Progenitor cell of endocrine pancreas (in vitro differentiated cells): Measurements from ENCODE around the gene CMIP. TPM values are rescaled to one million over a fixed set of nuclear protein-coding genes. Genes with fewer than 3 reads are reported as not detected.

Experiments
- DNase-seq: peaks from one replicate; pipeline ENCODE4 v3.0.0; 2021; ENCODE audit warnings: low spot score; ENCODE audit not compliant: unreplicated experiment
- H3K27ac Mint-ChIP-seq: 2 replicates; pipeline ENCODE4 v1.8.0; 2021; ENCODE audit warnings: mild to moderate bottlenecking, moderate library complexity, mixed read lengths
- H3K27me3 Mint-ChIP-seq: 2 replicates; pipeline ENCODE4 v1.8.0; 2021; ENCODE audit warnings: mixed read lengths
- H3K36me3 Mint-ChIP-seq: 2 replicates; pipeline ENCODE4 v1.8.0; 2022; ENCODE audit warnings: mixed read lengths; ENCODE audit not compliant: insufficient read depth
- H3K4me1 Mint-ChIP-seq: 2 replicates; pipeline ENCODE4 v1.8.0; 2021; ENCODE audit warnings: low read depth, mixed read lengths
- H3K4me3 Mint-ChIP-seq: 2 replicates; pipeline ENCODE4 v1.8.0; 2021; ENCODE audit warnings: low read depth, mild to moderate bottlenecking, moderate library complexity, mixed read lengths
- H3K9me3 Mint-ChIP-seq: 2 replicates; pipeline ENCODE4 v1.8.0; 2021; ENCODE audit warnings: low read depth, mixed read lengths
- total RNA-seq: library from RNA; stranded (reverse); gene quantifications from 2 replicates; pipeline ENCODE4 v1.2.1, GENCODE V29; 2021
- TF ChIP-seq, protein P1 (sequence below): fragments of 200-600 bp; sonication (generic); IDR thresholded peaks from one replicate; pipeline ENCODE4 v1.5.0; 2021; ENCODE audit warnings: antibody characterized with exemption, mild to moderate bottlenecking; ENCODE audit not compliant: unreplicated experiment

CMIP gene
- total RNA-seq, 1 donor from 2014 or later, result 62.7 TPM

GRCh38 chr16:81555660-81556059 is 111.1 kb downstream of the CMIP start:
- H3K27ac Mint-ChIP-seq, result no peak overlapping the region

DNA sequence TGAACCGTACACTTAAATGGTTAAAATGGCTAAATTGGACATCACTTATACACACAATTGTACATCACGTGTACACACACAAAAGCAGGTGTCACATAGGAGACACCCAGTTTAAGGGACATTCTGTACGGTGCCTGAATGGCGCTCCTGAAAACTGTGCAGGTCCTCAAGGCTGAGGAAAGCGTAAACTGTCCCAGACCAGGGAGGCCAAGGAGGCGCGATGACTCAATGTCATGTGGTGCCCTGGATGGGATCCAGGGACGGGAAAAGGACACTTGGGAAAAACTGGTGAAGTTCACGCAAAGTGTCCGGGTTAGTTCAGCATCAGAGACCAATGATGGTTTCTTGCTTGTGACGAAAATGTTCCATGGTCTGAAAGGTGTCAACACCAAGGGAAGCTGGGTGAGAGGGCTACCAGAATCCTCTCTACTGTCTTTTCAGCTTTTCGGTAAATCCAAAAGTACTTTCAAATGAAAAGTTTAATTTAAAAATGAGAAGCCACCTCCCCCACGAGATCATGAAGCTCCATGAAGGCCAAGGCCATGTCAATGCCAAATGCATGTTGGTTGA is 112.2 kb downstream of the CMIP start:
- TF ChIP-seq, protein P1, sequence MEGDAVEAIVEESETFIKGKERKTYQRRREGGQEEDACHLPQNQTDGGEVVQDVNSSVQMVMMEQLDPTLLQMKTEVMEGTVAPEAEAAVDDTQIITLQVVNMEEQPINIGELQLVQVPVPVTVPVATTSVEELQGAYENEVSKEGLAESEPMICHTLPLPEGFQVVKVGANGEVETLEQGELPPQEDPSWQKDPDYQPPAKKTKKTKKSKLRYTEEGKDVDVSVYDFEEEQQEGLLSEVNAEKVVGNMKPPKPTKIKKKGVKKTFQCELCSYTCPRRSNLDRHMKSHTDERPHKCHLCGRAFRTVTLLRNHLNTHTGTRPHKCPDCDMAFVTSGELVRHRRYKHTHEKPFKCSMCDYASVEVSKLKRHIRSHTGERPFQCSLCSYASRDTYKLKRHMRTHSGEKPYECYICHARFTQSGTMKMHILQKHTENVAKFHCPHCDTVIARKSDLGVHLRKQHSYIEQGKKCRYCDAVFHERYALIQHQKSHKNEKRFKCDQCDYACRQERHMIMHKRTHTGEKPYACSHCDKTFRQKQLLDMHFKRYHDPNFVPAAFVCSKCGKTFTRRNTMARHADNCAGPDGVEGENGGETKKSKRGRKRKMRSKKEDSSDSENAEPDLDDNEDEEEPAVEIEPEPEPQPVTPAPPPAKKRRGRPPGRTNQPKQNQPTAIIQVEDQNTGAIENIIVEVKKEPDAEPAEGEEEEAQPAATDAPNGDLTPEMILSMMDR, result no peak

More at GRCh38 chr16:81555660-81556059, 111.1 kb downstream of the CMIP start:
- TF ChIP-seq, protein P1, result no peak
- peaks cover 5% of the 10 kb centered on the region for H3K36me3 Mint-ChIP-seq
- DNase-seq, result no peak
- peaks cover 17% of the 10 kb centered on the region for H3K27me3 Mint-ChIP-seq
- peaks cover 45% of the 10 kb centered on the region for H3K4me1 Mint-ChIP-seq
- H3K4me3 Mint-ChIP-seq, result no peak overlapping the region
- no peaks in the 10 kb centered on the region for H3K9me3 Mint-ChIP-seq

DNA sequence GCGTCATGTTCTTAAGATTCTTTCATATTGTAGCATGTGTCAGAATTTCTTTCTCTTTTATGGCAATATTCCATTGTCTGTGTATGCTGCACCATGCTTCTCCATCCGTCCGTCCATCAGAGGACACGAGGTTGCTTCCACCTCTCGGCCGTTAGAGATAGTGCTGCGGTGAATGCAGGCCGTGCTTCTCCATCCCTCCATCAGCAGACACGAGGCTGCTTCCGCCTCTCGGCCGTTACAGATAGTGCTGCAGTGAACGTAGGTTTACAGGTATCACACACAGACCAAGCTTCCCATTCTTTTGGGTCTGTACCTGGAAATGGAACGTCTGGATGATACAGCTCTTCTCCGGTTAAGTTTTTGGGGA is 113.5 kb downstream of the CMIP start:
- peaks cover 17% of the 10 kb centered on the region for H3K27me3 Mint-ChIP-seq
- H3K36me3 Mint-ChIP-seq, result peaks cover 5% of the 10 kb centered on the region

More for the DNA sequence above, 112.2 kb downstream of the CMIP start:
- no peak for DNase-seq
- Mint-ChIP-seq H3K4me1 (peaks cover 41% of the 10 kb centered on the region), H3K27me3 (peaks cover 17% of the 10 kb centered on the region), H3K9me3 (no peaks in the 10 kb centered on the region), H3K27ac (no peak overlapping the region), H3K4me3 (no peak overlapping the region), H3K36me3 (peaks cover 5% of the 10 kb centered on the region)

GRCh38 chr16:81558444-81559175 is 114.0 kb downstream of the CMIP start:
- H3K27me3 Mint-ChIP-seq, result peaks cover 17% of the 10 kb centered on the region
- peak; percentile 59 for DNase-seq
- H3K27ac Mint-ChIP-seq, result peak overlapping the region; percentile 88

More for the DNA sequence above, 113.5 kb downstream of the CMIP start:
- Mint-ChIP-seq H3K27ac (peak overlapping the region; percentile 56), H3K4me1 (peaks cover 34% of the 10 kb centered on the region), H3K4me3 (no peak overlapping the region), H3K9me3 (no peaks in the 10 kb centered on the region)
- TF ChIP-seq, protein P1, result peak; percentile 10
- no peak for DNase-seq

DNA sequence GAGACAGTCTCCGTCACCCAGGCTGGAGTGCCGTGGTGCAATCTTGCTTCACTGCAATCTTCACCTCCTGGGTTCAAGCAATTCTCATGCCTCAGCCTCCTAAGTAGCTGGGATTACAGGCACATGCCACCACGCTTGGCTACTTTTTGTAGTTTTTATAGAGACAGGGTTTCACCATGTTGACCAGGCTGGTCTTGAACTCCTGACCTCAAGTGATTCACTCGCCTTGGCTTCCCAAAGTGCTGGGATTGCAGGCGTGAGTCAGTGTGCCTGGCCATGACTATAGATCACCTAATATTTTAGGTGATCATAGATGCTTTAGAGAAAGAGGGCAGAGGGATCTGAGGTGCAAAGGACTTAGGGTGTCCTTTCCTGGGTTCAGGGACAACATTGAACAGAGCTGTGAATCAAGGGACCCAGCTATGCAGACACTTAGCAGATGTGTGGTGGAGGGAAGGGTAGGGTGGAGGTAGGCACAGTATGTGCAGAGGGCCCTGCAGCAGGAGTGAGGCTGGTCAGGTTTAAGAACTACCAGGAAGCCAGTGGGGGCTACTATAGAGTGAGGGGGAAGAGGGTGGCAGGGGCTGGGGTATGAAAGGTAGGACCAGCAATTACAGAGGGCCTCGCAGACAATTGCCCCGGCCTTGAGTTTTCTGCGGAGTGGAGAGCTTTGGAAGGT is 116.5 kb downstream of the CMIP start:
- Mint-ChIP-seq H3K36me3 (peaks cover 4% of the 10 kb centered on the region), H3K4me3 (no peak overlapping the region), H3K27me3 (peaks cover 15% of the 10 kb centered on the region), H3K9me3 (no peaks in the 10 kb centered on the region), H3K27ac (no peak overlapping the region), H3K4me1 (peaks cover 22% of the 10 kb centered on the region)
- TF ChIP-seq, protein P1, result no peak
- DNase-seq, result no peak

More at GRCh38 chr16:81558444-81559175, 114.0 kb downstream of the CMIP start:
- TF ChIP-seq, protein P1, result no peak
- H3K36me3 Mint-ChIP-seq, result peaks cover 5% of the 10 kb centered on the region
- no peak overlapping the region for H3K4me3 Mint-ChIP-seq
- H3K9me3 Mint-ChIP-seq, result no peaks in the 10 kb centered on the region
- peaks cover 28% of the 10 kb centered on the region for H3K4me1 Mint-ChIP-seq
